ENCODE data around the gene OR2D3. TPM values are rescaled to one million over a fixed set of nuclear protein-coding genes. Genes with fewer than 3 reads are reported as not detected.

Gene OR2D3
- polyA plus RNA-seq, 2 of the 4 experiments (the other 2 are of a cell fraction): not detected

DNA sequence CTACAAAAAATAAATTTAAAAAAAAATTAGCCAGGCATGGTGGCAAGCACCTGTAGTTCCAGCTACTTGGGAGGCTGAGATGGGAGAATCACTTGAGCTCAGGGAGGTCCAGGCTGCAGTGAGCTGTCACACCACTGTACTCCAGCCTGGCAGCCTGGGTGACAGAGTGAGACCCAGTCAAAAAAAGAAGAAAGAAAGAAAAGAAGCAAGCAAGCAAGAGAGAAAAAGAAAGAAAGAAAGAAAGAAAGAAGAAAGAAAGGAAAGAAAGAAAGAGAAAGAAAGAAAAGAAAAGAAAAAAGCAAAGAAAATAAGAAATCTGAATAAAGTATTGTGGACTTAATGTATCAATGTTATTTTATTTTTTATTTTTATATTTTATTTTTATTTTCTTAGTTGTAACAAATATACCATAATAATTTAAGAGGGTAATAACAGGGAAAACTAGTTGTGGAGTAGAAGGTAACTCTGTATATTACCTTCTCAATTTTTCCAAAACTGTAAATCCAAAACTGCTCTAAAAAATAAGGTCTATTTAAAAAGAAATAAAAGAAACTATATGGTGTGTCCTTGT lies 4.3 kb downstream of the OR2D3 start:
- TF ChIP-seq FOSL2 (IDR thresholded peaks at IDR 0.05) (no peak), FOSL2 (CRISPR knock-in tag; IDR thresholded peaks at IDR 0.05) (no peak), RFX5 (IDR thresholded peaks at IDR 0.05) (no peak), MYC (IDR thresholded peaks at IDR 0.05; ENCODE audit: borderline replicate concordance, low read length) (no peak), HOXB13 (CRISPR knock-in tag; IDR thresholded peaks at IDR 0.05; ENCODE audit: low read depth) (no peak), BHLHE40 (IDR thresholded peaks at IDR 0.05; ENCODE audit: low read depth, low read length) (no peak), JUNB (IDR thresholded peaks at IDR 0.05) (no peak), CBX8 (IDR thresholded peaks at IDR 0.05) (no peak), TP53 (CRISPR knock-in tag; IDR thresholded peaks at IDR 0.05) (no peak), RARB (CRISPR knock-in tag; IDR thresholded peaks at IDR 0.05) (no peak), TFCP2L1 (CRISPR knock-in tag; IDR thresholded peaks at IDR 0.05) (no peak), EHMT2 (IDR thresholded peaks at IDR 0.05; ENCODE audit: low read depth) (no peak)
- TF ChIP-seq, protein P1, sequence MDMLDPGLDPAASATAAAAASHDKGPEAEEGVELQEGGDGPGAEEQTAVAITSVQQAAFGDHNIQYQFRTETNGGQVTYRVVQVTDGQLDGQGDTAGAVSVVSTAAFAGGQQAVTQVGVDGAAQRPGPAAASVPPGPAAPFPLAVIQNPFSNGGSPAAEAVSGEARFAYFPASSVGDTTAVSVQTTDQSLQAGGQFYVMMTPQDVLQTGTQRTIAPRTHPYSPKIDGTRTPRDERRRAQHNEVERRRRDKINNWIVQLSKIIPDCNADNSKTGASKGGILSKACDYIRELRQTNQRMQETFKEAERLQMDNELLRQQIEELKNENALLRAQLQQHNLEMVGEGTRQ (IDR thresholded peaks at IDR 0.05): no peak
- Histone ChIP-seq H3K27ac (no peak overlapping the region), H3K4me1 (no peaks in the 10 kb centered on the region), H3K4me3 (no peak overlapping the region), H3K4me2 (no peak overlapping the region), H3K9me3 (no peaks in the 10 kb centered on the region)
- no peak for FAIRE-seq
- ChIA-PET CTCF (interaction anchor here (1.0 kb wide), 1 partner anchor 732 kb away, joined by 3 read pairs; no protein-coding TSS in a partner anchor), POLR2A (no interaction called here)
- no peak for DNase-seq (ENCODE audit: low read depth in 1 of 2, low spot score in 1 of 2)
- ATAC-seq: no peak

DNA sequence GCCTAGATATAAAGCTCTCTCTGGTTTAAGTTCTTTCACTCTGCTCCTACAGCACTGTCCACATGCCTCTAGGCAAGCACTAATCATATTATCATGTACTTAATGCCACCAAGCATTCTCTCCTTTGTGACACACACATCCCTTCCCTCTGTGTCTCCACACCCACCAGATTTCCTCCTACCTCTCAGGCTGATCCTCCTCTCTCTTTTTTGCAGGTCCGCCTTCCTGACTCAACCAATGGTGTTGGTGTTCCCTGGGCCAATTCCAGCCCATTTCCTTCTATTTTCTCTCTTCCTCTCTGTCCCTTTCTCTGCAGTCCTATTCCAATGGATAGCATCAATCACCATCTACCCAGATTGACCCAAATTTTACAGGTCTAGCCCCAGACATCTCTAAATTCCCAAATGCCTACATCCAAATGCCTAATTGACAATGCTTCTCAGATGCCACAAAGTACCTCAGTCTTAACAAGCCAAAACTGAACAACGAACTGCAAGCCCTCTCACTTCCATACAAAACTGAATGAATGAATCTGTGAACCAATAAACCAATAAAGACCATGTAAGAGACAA lies 4.9 kb downstream of the OR2D3 start:
- Histone ChIP-seq H3K4me2 (peak overlapping the region; percentile 83), H3K9me3 (no peaks in the 10 kb centered on the region), H3K27ac (peak overlapping the region in 1 of 2 experiments; percentile 69; a peak in 1 of 6 replicates), H3K4me1 (no peaks in the 10 kb centered on the region), H3K4me3 (peak overlapping the region; percentile 61)
- FAIRE-seq: no peak
- CTCF ChIA-PET: interaction anchor here (1.0 kb wide), 1 partner anchor 732 kb away, joined by 3 read pairs; no protein-coding TSS in a partner anchor
- DNase-seq (ENCODE audit: low read depth in 1 of 2, low spot score in 1 of 2): no peak
- TF ChIP-seq GATA3 (IDR thresholded peaks at IDR 0.05; ENCODE audit: borderline replicate concordance): no peak
- TF ChIP-seq EP300 (IDR thresholded peaks at IDR 0.05): no peak
- TF ChIP-seq ZFP36 (IDR thresholded peaks at IDR 0.05; ENCODE audit: borderline replicate concordance, partially characterized antibody): no peak
- no peak for TF ChIP-seq REST (IDR thresholded peaks at IDR 0.05)
- TF ChIP-seq, protein P1 (IDR thresholded peaks at IDR 0.05): no peak
- no peak for TF ChIP-seq SREBF2 (IDR thresholded peaks at IDR 0.05)
- TF ChIP-seq NFE2L2 (conservative IDR thresholded peaks at IDR 0.05; ENCODE audit: low read length): no peak
- no peak for TF ChIP-seq FOSB (CRISPR knock-in tag; IDR thresholded peaks at IDR 0.05)
- TF ChIP-seq ZSCAN20 (CRISPR knock-in tag; IDR thresholded peaks at IDR 0.05): no peak
- TF ChIP-seq JUN (IDR thresholded peaks at IDR 0.05): no peak
- no peak for TF ChIP-seq ZC3H11A (IDR thresholded peaks at IDR 0.05)
- no peak for TF ChIP-seq POLR2A (IDR thresholded peaks at IDR 0.05; ENCODE audit: low read length)
- no peak for TF ChIP-seq TFCP2L1 (CRISPR knock-in tag; IDR thresholded peaks at IDR 0.05)
- no peak for TF ChIP-seq MYC (IDR thresholded peaks at IDR 0.05; ENCODE audit: borderline replicate concordance, low read length)
- WGBS (ENCODE audit: missing lambda C conversion rate): 67% methylated on average over 2 of the region's 2 CpGs
- POLR2A ChIA-PET: interaction anchor here (0.9 kb wide), 1 partner anchor 242 kb away, joined by 3 read pairs; the partner anchor contains the start of gene MRPL17
- ATAC-seq: peak; percentile 24 to 43; a peak in 5 of 6 replicates

Measured in A549 (cell line).